NB4 (cell line): ENCODE results near the gene SLCO2A1.

Experiments
- DNase-seq: peaks from one replicate; pipeline ENCODE4 v3.0.0; 2010; ENCODE audit warnings: low read depth
- H3K4me3 ChIP-seq: one replicate; pipeline ENCODE4 v1.5.1; 2011; ENCODE audit warnings: mild to moderate bottlenecking, low read depth, low read length, moderate library complexity
- CTCF ChIP-seq: IDR thresholded peaks from one replicate; pipeline ENCODE4 v1.5.1; 2012; ENCODE audit warnings: low read depth, low read length
- MAX ChIP-seq: IDR thresholded peaks from 2 replicates; pipeline ENCODE4 v1.6.1; 2011; ENCODE audit warnings: low read depth, low read length
- MYC ChIP-seq: IDR thresholded peaks from 2 replicates; pipeline ENCODE4 v1.6.1; 2011; ENCODE audit warnings: low read depth, low read length
- POLR2A ChIP-seq: IDR thresholded peaks from 2 replicates; pipeline ENCODE4 v1.6.1; 2011; ENCODE audit warnings: mild to moderate bottlenecking; ENCODE audit not compliant: insufficient read length; ENCODE audit errors: extremely low read depth

Gene SLCO2A1

GRCh38 chr3:133887074-133887802 lies 142.5 kb downstream of the SLCO2A1 start:
- TF ChIP-seq POLR2A (no peak), MYC (no peak), CTCF (no peak), MAX (no peak)
- no peak overlapping the region for H3K4me3 ChIP-seq
- no peak for DNase-seq

- no peak for DNase-seq
- TF ChIP-seq POLR2A (no peak), MYC (no peak), MAX (no peak), CTCF (no peak)
- H3K4me3 ChIP-seq = no peak overlapping the region
These were observed 143.5 kb downstream of the SLCO2A1 start for GRCh38 chr3:133886031-133886722.

- no peak for DNase-seq
- no peak for TF ChIP-seq CTCF
- no peak for TF ChIP-seq MYC
- TF ChIP-seq POLR2A = no peak
- no peak for TF ChIP-seq MAX
- no peak overlapping the region for H3K4me3 ChIP-seq
These were observed 144.6 kb downstream of the SLCO2A1 start for GRCh38 chr3:133884887-133885711.

- no peak for DNase-seq
- H3K4me3 ChIP-seq = no peak overlapping the region
- TF ChIP-seq POLR2A (no peak), MYC (no peak), CTCF (no peak), MAX (no peak)
These were observed 145.5 kb downstream of the SLCO2A1 start for GRCh38 chr3:133884054-133884886.

- no peak for DNase-seq
- H3K4me3 ChIP-seq = no peak overlapping the region
- no peak for TF ChIP-seq MYC
- no peak for TF ChIP-seq CTCF
- no peak for TF ChIP-seq MAX
- TF ChIP-seq POLR2A = no peak
These were observed 146.1 kb downstream of the SLCO2A1 start for GRCh38 chr3:133883641-133884040.
